Superior temporal gyrus (tissue), 1 donor: ENCODE measurements around the gene PPM1L.

Experiments
- DNase-seq: peaks from one replicate; pipeline ENCODE4 v3.0.0-alpha.2; 2016; ENCODE audit errors: extremely low spot score

Gene PPM1L

DNA sequence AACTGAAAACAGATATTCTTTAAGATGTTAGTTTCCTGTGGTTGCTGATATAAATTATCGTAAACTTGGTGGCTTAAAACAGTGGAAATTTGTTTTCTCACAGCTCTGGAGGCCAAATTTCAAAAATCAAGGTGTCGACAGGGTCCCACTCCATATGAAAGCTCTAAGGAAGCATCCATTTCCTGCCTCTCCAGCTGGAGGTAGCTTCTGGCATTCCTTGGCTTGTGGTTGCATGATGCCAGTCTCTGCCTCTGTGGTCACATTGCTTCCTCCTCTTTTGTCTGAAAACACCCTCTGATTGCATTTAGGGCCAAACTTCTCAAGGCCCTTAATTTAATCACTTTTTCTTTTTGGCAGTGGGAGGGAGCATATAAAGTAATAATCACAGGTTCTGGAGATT is 96.8 kb downstream of the PPM1L start:
- no peak for DNase-seq

DNA sequence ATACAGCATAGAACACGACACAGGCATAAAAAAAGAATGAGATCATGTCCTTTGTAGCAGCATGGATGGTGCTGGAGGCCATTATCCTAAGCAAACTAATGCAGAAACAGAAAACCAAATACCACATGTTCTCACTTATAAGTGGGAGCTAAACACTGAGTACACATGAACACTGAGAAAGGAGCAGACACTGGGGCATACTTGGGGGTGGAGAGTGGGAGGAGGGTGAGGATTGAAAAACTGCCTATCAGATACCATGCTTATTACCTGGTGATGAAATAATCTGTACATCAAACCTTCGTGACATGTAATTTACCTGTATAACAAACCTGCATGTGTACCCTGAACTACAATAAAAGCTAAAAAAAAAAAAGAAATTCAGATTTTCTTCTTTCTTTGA is 100.4 kb downstream of the PPM1L start:
- no peak for DNase-seq

- DNase-seq, result no peak
These were observed 101.6 kb downstream of the PPM1L start for GRCh38 chr3:160857476-160858119.

DNA sequence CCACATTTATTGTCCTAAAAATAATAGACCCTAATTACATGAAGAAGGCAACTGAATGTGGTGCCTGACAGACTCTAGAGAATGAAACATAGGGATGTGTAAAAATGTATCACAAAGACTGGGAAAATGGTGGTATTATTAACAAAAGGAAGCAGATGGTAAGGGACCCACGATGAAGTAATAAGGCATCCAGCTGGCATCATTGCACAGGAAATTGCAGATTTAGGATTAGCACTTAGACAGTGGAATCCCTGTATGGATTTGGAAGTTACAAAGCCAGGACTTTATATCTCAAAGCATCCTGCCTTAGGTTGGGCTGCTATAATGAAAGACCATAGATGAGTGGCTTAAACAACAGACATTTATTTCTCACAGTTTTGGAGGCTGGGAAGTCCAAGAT is 104.3 kb downstream of the PPM1L start:
- DNase-seq, result no peak

DNA sequence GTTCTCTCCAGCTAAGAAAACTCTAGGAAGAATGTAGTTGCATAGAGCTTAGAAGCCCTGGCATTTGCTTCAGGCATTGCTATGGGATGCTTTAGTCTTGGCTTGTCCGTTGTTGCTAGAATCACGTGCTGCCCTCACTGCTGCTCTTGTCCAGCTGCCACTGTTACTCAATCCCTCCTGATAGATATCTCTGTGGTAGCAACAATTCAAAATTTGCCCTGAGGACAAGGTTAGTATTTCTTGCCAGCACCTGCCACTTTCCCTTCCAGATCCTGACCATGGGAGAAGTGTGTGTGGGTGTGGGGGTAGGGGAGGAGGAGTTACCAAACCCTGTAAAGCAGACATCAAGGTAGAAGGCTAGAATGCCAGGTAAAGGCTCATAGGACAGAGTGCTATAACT is 113.8 kb downstream of the PPM1L start:
- no peak for DNase-seq

DNA sequence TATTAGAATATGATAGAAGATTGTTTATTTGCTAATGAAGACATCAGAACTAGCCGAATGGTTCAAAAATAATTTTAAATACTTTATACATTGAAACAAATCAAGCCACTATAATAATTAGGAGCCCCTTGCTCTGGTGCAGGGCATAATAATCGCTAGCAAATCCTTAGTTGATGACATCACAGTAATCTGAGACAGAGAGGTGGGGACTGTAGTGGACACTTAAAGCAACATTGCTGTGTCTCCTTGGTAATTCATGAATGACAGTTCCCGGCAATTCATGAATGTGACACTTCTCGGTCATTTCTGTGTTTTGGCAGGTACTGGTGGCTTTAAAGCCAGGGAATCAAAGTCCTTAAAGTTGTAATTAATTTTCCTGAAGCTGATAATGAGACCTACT is 114.3 kb downstream of the PPM1L start:
- DNase-seq, result no peak

DNA sequence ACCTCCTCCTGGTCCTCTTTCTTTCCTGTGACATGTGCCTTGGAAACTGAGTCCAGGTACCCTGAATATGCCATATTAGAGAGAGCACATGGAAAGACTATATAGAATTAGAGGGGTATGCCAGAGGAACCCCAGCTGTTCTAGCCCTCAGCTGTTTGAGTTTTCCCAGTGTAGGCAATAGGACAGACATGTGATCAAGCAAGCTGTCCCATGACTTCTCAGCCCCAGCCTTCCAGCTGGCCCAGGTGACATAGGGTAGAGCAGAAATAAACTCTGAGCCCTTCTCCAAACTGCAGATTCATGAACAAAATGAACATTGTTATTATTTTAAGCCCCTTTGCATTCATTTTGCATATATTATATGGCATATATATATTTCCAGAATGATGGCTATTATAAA is 118.7 kb downstream of the PPM1L start:
- no peak for DNase-seq

DNA sequence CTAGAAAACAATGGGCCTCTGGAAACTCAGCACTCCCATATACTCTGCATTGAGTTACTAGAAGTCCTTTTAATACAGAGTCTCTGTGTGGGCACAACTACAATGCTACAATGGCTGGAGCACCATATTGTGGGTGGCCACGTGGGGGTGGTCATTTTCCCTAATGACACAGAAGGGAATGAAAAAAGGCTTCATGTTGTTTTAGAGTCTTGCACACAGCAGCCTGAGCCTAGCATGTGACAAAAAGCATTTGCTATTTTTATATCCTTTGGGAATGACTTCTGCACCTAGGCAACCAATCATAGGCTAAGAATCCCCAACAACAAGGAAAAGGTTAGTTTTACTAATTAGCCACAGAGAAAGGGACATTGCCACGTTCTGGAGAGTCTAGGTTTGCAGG is 120.6 kb downstream of the PPM1L start:
- DNase-seq, result no peak

DNA sequence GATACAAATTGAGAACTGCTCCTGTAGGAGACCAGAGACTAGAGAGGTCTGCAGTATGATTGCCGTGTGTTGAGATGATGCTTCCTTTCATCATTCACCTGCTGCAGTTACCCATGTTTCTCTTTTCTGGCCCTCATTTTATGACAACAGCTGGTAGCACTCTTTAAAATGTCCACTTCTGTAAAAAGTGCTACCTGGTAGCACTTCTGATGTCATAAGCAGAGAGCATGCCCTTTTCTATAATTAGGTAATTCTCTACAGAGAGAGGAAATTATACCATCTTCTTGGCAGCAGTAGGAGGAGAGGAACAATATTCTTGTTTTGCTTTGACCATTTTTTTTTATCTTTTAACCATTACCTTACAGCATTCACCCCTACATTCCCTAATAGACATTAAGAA is 123.8 kb downstream of the PPM1L start:
- no peak for DNase-seq

- DNase-seq, result no peak
These were observed 127.3 kb downstream of the PPM1L start for GRCh38 chr3:160883373-160883772.

DNA sequence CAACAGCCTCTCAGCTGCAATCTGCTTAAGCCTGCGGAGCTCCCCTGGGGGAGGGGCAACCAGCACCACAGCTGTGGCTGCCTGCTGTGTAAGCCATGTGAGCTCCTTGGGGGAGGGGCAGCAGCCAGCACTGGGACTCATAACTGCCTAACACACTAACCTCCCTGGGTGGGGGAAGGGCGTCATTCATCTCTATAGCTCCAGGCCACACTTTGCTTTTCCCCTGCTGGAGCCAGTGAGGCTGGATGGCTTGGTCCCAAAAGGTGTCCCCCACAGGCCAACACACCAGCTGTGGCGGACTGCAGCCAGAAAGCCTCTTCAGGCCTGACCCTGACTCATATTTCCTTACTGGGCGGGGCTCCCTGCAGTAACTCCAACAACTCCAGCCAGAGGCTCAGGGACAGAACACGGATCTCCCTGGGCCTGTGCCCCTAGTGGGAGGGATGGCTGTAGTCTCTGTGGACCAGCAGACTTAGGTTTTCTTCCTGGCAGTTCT is 129.8 kb downstream of the PPM1L start:
- DNase-seq, result peak; percentile 73

DNA sequence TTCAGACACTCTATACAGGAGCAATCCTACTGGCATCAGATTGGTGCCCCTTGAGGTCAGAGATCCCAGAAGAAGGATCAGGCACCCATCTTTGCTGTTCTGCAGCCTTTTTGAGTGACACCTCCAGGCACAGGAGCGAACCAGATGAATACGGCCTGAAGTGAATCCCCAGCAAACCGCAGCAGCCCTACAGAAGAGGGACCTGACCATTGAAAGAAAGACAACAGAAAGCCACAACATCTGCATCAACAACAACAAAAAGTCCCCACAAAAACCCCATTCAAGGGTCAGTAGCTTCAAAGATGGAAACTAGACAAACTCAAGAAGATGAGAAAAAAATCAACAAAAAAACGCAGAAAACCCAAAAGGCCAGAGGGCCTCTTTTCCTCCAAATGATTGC is 130.4 kb downstream of the PPM1L start:
- DNase-seq, result no peak

GRCh38 chr3:160893207-160893606 is 137.2 kb downstream of the PPM1L start:
- DNase-seq, result no peak

DNA sequence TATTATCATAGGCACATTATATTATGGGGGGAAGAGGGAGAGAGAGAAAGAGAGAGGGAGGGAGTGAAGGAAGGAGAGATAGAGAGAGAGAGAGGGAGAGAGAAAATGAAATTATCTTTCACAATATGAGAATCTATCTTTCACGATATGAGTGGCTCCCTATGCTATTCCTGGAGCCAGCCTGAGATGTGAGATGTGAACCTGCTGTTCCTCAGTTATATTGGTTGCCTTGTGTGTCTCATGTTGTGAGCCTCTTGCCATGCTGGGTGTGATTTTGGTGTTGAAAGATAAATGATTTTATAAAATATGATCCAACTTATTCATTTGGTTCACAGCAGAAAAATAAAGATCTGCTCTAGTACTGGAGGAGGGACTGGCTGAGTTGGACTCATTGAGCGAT is 148.7 kb downstream of the PPM1L start:
- DNase-seq, result peak; percentile 55

DNA sequence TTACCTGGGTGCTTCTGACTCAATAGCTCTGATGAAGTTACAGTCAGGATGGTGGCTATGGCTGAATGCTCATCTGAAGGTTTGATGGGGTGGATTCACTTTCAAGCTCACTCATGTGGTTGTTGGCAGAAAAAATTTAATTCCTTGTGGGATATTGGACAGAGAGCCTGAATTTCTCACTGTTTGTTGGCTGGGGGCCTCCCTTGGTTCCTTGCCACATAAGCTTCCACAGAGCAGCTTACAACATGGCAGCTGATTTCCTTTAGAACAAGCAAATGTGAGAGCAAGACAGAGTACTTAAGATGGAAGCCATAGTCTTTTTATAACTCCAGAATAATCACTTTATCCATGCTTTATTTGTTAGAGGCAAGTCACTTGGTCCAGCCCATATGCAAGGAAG is 150.6 kb downstream of the PPM1L start:
- no peak for DNase-seq

GRCh38 chr3:160909917-160910316 is 153.9 kb downstream of the PPM1L start:
- no peak for DNase-seq

GRCh38 chr3:160911411-160911810 is 155.4 kb downstream of the PPM1L start:
- DNase-seq, result no peak

- DNase-seq, result peak; percentile 53
These were observed 160.4 kb downstream of the PPM1L start for GRCh38 chr3:160916472-160916871.

DNA sequence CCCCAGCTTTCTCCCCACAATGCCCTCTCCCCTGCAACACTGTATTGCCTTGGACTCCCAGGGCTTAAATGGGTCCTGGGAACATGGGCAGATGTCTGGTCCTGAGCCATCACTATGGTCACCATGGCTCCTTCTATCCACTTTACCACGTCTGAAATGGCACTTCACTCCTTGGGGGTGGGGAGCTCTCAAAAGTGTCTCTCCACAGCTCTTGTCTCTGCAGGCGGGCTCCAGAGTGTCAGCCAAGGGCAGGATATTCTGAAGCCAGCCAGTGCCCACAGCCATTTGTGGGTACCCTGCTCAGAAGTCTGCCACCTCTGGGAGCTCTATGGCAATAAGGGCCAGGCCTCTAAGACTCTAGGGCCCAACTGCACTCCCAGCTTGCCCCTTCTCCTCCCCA is 163.9 kb downstream of the PPM1L start:
- no peak for DNase-seq

DNA sequence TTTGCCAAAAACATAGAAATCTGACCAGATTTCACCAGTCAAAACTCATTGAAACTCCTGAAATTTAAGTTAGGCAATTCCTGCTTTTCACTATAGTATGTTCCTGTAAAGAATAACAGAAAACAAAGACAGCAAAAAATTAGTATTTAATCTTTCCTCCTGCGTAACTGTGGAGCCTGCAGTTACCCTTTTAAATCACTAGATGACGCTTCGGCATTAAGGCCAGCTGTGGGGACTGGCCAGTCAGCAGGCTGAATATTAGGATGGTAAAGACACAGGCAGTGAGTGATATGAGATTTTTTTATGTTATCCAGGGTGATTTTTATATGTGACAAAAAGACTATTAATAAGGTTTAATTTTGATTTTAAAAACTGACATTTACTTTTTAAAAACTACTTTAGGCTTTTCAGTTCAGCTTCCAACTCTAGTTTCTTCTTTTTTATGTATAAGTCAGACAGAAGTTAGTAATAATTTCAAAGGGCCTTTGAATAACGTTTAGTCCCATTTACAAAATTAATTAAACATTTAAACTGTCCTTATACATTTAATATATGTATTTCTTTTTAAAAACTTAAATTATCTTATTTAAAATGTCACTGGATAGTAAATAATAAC is 165.1 kb downstream of the PPM1L start:
- DNase-seq, result peak; percentile 62

- DNase-seq, result no peak
These were observed 168.7 kb downstream of the PPM1L start for GRCh38 chr3:160924776-160925175.

GRCh38 chr3:160927620-160928019 is 171.6 kb downstream of the PPM1L start:
- no peak for DNase-seq

GRCh38 chr3:160928183-160928726 is 172.2 kb downstream of the PPM1L start:
- DNase-seq, result no peak
